Measurements from ENCODE around the gene ZG16. TPM values are rescaled to one million over a fixed set of nuclear protein-coding genes. Genes with fewer than 3 reads are reported as not detected.

Gene ZG16
- total and polyA plus RNA-seq, 8 donors: 0.76 to 33.6 (median 1.1) TPM; not detected in 5

DNA sequence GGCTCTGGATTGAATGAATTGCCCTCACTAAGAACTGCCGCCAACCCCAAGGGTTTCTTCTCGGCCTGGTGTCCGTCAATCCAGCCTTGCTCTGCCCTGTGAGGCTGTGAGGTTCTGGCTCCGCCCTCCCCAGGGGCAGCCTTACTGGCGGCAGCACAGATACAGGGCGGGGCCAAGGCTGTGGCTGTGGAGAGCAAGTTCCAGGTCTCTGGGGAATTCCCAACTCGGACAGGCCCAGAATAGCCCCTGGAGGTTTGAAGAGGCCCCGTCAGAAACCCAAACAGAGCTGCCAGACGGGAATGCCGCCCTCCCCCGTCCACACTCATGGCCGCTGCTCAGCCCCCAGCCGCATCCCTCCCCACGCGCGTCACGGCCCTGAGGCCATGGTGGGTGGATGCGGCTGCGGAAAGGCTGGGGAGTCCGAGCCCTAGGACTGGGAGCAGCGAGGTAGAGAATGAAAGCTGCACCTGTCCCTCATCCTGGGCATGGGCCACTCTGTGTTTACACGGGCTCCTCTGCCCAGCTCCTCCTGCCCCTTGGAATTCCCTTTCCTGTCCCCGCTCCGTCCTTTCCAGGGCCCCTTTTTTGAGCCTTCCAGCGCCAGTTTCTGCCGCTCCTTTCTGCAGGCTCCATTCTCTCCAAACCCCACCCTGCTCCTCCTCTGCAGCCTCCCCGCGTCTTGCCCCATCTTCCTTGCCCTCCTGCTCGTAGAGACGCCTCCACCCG is 33.3 kb downstream of the ZG16 start:
- Histone ChIP-seq H3K27ac (peak overlapping the region; percentile 87 to 96 (median 91)), H3K9me3 (no peaks in the 10 kb centered on the region), H3K27me3 (peaks cover 0 to 22% (median 0%) of the 10 kb centered on the region in 3 donors), H3K4me3 (peak overlapping the region; percentile 55 to 61 (median 55)), H3K4me1 (peaks cover 66 to 84% (median 82%) of the 10 kb centered on the region in 4 donors), H3K36me3 (peaks cover 15 to 23% (median 21%) of the 10 kb centered on the region in 4 donors)
- 0 to 1% (median 0%) methylated on average over 26 to 31 of the region's 31 CpGs for WGBS, 5 donors
- intact Hi-C loops (cut with DNase I; ENCODE audit: low total_unique reads): no loop called here
- no peak for TF ChIP-seq POLR2A (IDR thresholded peaks at IDR 0.05)
- TF ChIP-seq, protein P1, sequence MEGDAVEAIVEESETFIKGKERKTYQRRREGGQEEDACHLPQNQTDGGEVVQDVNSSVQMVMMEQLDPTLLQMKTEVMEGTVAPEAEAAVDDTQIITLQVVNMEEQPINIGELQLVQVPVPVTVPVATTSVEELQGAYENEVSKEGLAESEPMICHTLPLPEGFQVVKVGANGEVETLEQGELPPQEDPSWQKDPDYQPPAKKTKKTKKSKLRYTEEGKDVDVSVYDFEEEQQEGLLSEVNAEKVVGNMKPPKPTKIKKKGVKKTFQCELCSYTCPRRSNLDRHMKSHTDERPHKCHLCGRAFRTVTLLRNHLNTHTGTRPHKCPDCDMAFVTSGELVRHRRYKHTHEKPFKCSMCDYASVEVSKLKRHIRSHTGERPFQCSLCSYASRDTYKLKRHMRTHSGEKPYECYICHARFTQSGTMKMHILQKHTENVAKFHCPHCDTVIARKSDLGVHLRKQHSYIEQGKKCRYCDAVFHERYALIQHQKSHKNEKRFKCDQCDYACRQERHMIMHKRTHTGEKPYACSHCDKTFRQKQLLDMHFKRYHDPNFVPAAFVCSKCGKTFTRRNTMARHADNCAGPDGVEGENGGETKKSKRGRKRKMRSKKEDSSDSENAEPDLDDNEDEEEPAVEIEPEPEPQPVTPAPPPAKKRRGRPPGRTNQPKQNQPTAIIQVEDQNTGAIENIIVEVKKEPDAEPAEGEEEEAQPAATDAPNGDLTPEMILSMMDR (IDR thresholded peaks at IDR 0.05): peak in 1 of 7 experiments; percentile 22
- peak; percentile 50 to 88 (median 61) for TF ChIP-seq POLR2AphosphoS5 (IDR thresholded peaks at IDR 0.05)
- peak; percentile 97 to 98 for DNase-seq

DNA sequence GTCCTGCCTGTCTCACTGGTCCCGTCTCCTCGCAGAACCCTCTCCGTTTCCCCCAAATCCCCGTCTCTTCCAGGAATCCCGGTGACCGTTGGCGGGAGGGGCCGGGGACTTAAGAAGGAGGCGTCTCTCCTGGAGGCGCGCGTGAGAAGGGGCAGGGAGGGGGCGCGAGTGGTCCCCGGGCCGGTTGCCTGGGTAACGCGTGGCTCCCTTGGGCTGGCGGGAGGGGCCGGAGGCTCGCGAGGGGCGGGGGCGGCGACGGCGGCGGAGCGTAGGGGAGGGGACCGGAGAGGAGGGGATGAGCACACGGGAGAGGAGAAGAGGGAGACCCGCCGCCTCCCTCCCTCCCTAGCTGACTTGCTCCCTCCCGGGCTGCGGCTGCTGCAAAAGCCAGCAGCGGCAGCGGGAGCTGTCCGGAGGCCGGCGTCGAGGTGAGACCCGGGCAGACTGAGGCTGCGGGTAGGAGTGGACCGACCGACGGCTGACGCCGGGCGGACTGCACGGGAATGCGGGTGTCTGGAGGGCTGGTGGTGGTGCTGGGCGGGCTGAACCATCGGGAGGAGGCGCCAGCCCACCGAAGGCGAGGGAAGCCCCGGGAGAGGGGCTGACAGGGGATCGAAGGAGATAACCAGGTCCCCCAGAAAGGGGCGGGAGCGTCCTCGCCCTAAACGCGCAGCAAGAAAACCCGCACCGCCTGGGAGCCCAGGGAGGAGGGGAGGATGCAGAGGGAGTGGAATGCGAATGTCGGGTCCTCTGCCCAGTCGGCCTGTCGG is 34.0 kb downstream of the ZG16 start, which contains the start of gene PRRT2:
Gene PRRT2, plus strand, starts transcription at position 298 of the 770 bp plus-strand sequence. CDS start 862 bp downstream, outside the sequence.
- H3K9me3 ChIP-seq: no peaks in the 10 kb centered on the region
- intact Hi-C loops (cut with DNase I; ENCODE audit: low total_unique reads): no loop called here
- peaks cover 68 to 90% (median 88%) of the 10 kb centered on the region in 4 donors for H3K4me1 ChIP-seq
- TF ChIP-seq POLR2AphosphoS5 (IDR thresholded peaks at IDR 0.05): no peak
- no peak for TF ChIP-seq EP300 (IDR thresholded peaks at IDR 0.05)
- TF ChIP-seq, protein P1 (IDR thresholded peaks at IDR 0.05): no peak
- TF ChIP-seq POLR2A (IDR thresholded peaks at IDR 0.05): no peak
- peak within 1 kb of the TSS; percentile 87 to 96 (median 91) for H3K27ac ChIP-seq
- H3K4me3 ChIP-seq: peak within 1 kb of the TSS; percentile 55 to 61 (median 55)
- peak in 1 of 2 donors; percentile 92 for DNase-seq
- H3K27me3 ChIP-seq: peaks cover 0 to 22% (median 0%) of the 10 kb centered on the region in 3 donors
- H3K36me3 ChIP-seq: peaks cover 15 to 23% (median 21%) of the 10 kb centered on the region in 4 donors
- 3 to 6% (median 3%) methylated on average over 42 to 69 of the region's 69 CpGs for WGBS, 5 donors

DNA sequence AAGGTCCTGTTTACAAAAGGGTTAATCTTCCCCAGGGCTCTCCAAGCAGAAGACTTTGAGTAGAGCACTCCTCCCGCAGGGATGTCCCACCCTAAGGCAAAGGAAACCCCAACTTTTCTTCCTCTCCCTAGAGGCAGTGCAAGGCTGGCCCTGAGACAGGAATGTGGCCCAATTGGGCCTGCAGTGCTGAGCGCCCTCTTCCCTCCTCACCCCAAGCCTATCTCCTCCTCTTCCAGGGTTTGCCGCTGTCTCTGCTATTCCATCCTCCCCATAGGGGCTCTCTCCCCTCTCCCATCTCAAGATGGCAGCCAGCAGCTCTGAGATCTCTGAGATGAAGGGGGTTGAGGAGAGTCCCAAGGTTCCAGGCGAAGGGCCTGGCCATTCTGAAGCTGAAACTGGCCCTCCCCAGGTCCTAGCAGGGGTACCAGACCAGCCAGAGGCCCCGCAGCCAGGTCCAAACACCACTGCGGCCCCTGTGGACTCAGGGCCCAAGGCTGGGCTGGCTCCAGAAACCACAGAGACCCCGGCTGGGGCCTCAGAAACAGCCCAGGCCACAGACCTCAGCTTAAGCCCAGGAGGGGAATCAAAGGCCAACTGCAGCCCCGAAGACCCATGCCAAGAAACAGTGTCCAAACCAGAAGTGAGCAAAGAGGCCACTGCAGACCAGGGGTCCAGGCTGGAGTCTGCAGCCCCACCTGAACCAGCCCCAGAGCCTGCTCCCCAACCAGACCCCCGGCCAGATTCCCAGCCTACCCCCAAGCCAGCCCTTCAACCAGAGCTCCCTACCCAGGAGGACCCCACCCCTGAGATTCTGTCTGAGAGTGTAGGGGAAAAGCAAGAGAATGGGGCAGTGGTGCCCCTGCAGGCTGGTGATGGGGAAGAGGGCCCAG is 34.9 kb downstream of the ZG16 start:
- TF ChIP-seq, protein P1 (IDR thresholded peaks at IDR 0.05): no peak
- no peak for TF ChIP-seq EP300 (IDR thresholded peaks at IDR 0.05)
- no peak for TF ChIP-seq POLR2AphosphoS5 (IDR thresholded peaks at IDR 0.05)
- no peak for TF ChIP-seq POLR2A (IDR thresholded peaks at IDR 0.05)
- DNase-seq: no peak
- Histone ChIP-seq H3K36me3 (peaks cover 15 to 25% (median 23%) of the 10 kb centered on the region in 4 donors), H3K27me3 (peaks cover 0 to 22% (median 0%) of the 10 kb centered on the region in 3 donors), H3K4me3 (peak overlapping the region; percentile 55 to 61 (median 55)), H3K4me1 (peaks cover 67 to 90% (median 88%) of the 10 kb centered on the region in 4 donors), H3K9me3 (no peaks in the 10 kb centered on the region), H3K27ac (peak overlapping the region; percentile 51 to 96 (median 91))
- intact Hi-C loops (cut with DNase I; ENCODE audit: low total_unique reads): no loop called here
- 68 to 84% (median 75%) methylated on average over 7 to 9 of the region's 9 CpGs for WGBS, 5 donors
